ENCODE measurements around the gene RAVER1.
"Not testable (repeated sequence)": the region's sequence is repeated elsewhere in the genome, so short reads cannot be mapped to it uniquely, and the experiment has no call there.

RAVER1 gene

DNA sequence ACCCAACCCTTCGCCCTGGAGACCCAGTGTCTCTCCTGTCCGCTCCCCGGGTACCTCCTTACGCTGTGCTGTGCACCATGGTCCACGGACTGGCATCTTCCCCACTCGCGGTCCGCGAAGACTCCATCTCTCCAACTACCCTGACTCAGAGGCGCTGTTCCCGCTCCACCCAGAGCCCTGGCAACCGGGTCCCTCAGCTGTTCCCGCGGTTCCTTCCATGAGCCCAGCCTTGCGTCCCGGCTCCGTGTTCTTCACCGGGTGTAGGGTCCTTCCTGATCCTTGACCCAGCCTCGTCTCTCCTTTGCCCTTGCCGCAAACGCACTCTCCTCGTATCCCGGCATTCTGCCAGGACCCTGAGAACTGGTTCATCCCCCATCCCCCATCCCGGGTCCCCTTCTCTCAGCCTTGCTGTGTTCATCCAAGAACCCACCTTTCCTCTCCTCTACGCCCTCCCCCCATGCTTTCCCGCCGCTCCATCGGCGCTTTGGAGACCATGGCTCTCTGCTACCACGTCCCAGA lies 42.9 kb downstream of the RAVER1 start:
- DNase-seq (ENCODE audit: low read depth), result no peak

DNA sequence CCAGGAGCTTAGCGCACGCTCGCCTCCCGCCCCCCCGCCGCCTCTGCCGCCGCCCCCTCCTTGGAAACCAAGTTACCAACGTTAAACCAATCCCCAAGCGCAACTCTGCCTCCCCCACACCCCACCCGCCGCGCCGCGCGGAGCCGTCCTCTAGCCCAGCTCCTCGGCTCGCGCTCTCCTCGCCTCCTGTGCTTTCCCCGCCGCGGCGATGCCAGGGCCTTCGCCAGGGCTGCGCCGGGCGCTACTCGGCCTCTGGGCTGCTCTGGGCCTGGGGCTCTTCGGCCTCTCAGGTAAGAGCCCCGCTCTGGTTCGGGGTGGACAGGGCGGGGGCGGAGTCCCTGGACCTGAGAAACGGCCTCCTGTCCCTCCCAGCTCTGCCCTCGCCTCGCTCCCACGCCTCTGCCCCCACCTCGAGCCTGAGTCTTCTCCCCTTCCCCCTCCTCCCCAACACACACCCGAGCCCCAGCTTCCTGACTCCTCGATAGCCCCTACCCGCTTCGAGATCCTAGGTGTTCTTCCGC lies 43.4 kb downstream of the RAVER1 start, which contains the start of gene ICAM5:
Gene ICAM5 (plus strand): TSS at position 117 of the 521 bp plus-strand sequence. CDS start 92 bp downstream, at position 209.
- no peak for DNase-seq (ENCODE audit: low read depth)

DNA sequence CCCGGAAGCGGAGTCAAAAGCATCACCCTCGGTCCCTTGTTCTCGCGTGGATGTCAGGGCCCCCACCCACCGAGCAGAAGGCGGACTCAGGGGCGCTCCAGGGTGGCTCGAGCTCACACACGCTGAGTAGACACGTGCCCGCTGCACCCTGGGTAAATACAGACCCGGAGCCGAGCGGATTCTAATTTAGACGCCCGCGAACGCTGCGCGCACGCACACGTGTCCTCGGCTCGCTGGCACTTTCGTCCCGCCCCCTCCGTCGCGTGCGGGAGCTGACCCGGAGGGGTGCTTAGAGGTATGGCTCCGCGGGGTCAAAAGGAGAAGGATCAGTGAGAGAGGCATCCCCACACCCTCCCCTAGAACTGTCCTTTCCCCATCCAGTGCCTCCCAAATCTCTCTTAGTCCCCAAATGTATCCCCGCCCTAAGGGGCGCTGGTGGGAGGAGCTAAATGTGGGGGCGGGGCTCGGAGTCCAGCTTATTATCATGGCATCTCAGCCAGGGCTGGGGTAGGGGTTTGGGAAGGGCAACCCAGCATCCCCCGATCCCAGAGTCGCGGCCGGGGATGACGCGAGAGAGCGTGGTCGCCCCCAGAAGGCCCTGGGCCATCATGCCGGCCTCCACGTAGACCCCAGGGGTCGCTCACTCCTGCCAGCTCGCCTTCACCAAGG lies 44.0 kb downstream of the RAVER1 start:
- DNase-seq (ENCODE audit: low read depth), result no peak

DNA sequence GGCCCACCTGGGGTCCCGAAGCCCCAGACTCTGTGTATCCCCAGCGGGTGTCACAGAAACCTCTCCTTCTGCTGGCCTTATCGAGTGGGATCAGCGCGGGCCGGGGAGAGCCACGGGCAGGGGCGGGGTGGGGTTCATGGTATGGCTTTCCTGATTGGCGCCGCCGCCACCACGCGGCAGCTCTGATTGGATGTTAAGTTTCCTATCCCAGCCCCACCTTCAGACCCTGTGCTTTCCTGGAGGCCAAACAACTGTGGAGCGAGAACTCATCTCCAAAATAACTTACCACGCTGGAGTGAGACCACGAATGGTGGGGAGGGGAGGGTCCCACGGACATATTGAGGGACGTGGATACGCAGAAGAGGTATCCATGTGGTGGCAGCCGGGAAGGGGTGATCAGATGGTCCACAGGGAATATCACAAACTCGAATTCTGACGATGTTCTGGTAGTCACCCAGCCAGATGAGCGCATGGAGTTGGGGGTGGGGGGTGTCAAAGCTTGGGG lies 44.6 kb downstream of the RAVER1 start:
- DNase-seq (ENCODE audit: low read depth), result no peak

DNA sequence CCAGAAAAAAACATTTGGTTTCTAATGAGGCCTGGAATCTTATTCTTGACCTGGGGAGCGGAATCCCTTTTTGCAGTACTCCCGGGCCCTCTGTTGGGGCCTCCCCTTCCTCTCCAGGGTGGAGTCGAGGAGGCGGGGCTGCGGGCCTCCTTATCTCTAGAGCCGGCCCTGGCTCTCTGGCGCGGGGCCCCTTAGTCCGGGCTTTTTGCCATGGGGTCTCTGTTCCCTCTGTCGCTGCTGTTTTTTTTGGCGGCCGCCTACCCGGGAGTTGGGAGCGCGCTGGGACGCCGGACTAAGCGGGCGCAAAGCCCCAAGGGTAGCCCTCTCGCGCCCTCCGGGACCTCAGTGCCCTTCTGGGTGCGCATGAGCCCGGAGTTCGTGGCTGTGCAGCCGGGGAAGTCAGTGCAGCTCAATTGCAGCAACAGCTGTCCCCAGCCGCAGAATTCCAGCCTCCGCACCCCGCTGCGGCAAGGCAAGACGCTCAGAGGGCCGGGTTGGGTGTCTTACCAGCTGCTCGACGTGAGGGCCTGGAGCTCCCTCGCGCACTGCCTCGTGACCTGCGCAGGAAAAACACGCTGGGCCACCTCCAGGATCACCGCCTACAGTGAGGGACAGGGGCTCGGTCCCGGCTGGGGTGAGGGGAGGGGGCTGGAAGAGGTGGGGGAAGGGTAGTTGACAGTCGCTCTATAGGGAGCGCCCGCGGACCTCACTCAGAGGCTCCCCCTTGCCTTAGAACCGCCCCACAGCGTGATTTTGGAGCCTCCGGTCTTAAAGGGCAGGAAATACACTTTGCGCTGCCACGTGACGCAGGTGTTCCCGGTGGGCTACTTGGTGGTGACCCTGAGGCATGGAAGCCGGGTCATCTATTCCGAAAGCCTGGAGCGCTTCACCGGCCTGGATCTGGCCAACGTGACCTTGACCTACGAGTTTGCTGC lies 46.3 kb downstream of the RAVER1 start, which contains the start of gene ICAM4:
Gene ICAM4 (plus strand): TSS at position 153 of the 935 bp plus-strand sequence. CDS start 58 bp downstream, at position 211.
- no peak for DNase-seq (ENCODE audit: low read depth)

DNA sequence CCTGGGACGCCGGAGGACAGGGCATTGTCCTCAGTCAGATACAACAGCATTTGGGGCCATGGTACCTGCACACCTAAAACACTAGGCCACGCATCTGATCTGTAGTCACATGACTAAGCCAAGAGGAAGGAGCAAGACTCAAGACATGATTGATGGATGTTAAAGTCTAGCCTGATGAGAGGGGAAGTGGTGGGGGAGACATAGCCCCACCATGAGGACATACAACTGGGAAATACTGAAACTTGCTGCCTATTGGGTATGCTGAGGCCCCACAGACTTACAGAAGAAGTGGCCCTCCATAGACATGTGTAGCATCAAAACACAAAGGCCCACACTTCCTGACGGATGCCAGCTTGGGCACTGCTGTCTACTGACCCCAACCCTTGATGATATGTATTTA lies 47.9 kb downstream of the RAVER1 start:
- DNase-seq (ENCODE audit: low read depth), result no peak

DNA sequence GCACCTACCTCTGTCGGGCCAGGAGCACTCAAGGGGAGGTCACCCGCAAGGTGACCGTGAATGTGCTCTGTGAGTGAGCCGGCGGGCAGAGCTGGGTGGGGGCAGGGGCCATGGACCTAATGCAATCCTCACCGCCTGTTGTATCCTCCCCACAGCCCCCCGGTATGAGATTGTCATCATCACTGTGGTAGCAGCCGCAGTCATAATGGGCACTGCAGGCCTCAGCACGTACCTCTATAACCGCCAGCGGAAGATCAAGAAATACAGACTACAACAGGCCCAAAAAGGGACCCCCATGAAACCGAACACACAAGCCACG lies 48.4 kb downstream of the RAVER1 start:
- DNase-seq (ENCODE audit: low read depth), result no peak

DNA sequence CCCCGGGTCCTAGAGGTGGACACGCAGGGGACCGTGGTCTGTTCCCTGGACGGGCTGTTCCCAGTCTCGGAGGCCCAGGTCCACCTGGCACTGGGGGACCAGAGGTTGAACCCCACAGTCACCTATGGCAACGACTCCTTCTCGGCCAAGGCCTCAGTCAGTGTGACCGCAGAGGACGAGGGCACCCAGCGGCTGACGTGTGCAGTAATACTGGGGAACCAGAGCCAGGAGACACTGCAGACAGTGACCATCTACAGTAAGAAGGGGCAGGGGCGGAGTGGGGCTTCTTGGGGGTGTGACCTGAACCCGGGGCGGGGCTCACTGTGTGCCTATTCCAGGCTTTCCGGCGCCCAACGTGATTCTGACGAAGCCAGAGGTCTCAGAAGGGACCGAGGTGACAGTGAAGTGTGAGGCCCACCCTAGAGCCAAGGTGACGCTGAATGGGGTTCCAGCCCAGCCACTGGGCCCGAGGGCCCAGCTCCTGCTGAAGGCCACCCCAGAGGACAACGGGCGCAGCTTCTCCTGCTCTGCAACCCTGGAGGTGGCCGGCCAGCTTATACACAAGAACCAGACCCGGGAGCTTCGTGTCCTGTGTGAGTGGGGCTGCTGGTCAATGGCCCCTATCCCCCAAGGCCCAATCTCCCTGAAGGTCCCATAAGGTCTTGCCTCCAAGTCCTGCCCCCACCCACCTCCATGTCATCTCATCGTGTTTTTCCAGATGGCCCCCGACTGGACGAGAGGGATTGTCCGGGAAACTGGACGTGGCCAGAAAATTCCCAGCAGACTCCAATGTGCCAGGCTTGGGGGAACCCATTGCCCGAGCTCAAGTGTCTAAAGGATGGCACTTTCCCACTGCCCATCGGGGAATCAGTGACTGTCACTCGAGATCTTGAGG lies 49.0 kb downstream of the RAVER1 start:
- DNase-seq (ENCODE audit: low read depth), result no peak

DNA sequence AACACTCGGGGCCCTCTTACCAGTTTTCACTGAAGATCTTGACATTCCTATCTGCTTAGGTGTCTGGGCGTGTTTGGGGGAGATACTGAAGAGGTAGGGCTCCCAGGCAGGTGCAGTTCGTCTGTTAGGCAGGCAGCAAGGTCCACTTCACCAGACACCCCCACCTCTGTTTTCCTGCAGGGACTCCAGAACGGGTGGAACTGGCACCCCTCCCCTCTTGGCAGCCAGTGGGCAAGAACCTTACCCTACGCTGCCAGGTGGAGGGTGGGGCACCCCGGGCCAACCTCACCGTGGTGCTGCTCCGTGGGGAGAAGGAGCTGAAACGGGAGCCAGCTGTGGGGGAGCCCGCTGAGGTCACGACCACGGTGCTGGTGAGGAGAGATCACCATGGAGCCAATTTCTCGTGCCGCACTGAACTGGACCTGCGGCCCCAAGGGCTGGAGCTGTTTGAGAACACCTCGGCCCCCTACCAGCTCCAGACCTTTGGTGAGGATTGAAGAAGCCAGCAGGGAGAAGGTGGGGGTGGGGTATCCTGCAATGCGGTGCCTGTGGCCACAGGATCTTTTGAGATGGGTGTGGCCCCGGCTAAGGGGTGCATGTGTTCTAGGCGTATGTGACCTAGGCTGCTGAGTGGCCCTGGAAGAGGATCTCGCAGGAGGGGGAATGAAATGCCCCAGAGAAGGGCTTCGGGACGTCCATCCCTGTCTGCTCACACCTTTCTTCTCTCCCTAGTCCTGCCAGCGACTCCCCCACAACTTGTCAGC lies 49.8 kb downstream of the RAVER1 start:
- no peak for DNase-seq (ENCODE audit: low read depth)

DNA sequence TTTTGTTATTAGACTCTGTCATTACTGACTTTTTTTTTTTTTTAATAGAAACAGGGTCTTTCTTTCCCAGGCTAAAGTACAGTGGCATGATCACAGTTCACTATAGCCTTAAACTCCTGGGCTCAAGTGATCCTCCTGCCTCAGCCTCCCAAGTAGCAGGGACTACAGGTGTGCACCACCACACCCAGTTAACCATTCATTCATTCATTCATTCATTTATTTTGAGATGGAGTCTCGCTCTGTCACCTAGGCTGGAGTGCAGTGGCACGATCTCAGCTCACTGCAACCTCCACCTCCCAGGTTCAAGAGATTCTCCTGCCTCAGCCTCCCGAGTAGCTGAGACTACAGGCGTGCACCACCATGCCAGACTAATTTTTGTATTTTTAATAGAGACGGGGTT lies 51.3 kb downstream of the RAVER1 start:
- not testable (repeated sequence) for DNase-seq (ENCODE audit: low read depth)

DNA sequence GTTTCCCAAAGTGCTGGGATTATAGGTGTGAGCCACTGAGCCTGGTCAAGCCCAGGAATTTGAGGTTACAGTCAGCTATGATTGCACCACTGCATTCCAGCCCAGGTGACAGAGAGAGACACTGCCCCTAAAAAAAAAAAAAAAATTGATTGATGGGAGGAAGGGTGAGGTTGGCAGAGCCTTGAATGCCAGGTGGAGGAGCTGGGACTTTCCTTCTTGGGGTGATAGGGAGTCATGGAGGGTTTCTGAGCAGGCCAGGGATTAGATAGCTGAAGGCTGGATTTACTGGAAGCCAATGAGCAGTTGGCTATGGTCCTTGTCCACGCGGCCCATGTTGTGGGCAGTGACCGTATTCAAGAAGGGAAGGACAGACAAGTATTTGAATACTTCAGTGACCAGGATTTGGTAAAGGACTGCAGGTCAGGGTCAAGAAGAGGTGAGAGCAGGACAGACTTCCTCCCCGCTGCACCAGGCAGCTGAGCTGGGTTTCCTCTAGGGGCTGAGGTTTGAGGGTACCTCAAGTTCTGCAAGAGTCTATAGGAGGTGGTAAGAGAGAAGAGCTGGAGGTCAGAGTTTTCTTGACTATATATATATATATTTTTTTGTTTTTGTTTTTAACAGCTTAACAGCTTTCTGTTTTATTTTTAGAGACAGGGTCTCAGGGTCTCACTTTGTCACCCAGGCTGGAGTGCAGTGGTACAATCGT lies 53.4 kb downstream of the RAVER1 start:
- DNase-seq (ENCODE audit: low read depth), result no peak

DNA sequence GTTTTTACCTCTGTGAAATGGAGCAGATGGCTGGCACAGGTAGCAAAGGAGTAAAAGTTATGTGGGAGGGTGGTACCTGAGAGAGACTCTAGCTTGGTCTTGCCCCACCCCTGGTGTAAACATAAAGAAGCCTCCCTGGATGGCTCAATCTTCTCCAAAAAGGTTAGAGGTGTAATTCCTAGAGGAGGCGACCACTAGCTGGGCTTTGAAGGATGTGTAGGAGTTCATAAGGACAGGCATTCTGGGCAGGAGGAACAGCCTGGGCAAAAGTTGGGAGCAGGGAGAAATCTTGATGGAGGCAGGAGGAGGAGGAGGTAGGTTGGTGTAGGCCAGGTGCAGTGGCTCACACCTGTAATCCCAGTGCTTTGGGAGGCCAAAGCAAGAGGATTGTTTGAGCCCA lies 54.4 kb downstream of the RAVER1 start:
- no peak for DNase-seq (ENCODE audit: low read depth)

DNA sequence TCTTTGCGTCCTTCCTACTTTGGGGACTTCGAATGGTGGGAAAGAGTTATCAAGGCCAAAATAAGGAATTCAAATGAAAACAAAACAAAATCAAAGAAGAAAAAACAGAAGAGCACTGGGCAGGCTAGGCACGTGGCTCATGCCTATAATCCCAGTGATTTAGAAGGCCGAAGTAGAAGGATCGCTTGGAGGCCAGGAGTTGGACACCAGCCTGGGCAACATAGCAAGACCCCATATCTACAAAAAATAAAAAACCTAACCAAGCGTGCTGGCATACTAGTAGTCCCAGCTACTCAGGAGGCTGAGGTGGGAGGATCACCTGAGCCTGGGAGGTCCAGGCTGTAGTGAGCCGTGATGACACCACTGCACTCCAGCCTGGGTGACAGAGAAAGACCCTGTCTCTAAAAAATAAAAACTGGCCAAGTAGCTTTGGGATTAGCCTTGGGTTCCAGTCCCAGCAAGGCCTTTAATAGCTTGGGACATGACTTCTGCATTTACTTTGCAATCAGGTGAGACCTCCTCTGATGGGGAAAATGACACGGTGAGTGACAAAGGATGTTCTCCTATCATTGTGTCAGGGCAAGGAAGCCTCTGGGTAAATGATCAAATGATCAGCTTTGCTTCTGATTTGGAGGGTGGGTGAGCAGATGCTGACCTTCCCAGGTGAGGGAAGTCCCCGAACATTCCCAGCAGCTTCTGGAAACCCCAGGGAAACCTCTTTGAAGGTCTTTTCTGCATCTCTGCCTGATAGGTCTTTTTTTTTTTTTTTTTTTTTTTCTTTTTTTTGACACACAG lies 55.3 kb downstream of the RAVER1 start:
- no peak for DNase-seq (ENCODE audit: low read depth)

DNA sequence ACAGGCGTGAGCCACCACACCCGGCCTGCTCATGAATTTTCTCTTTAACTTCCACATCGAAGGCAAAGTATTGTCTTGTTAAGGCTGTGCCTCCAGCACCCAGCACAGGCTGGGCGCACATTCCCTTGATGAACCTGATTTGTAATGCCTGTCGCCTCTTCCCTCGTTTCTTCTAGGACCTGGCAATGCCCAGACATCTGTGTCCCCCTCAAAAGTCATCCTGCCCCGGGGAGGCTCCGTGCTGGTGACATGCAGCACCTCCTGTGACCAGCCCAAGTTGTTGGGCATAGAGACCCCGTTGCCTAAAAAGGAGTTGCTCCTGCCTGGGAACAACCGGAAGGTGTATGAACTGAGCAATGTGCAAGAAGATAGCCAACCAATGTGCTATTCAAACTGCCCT lies 58.7 kb downstream of the RAVER1 start:
- DNase-seq (ENCODE audit: low read depth), result no peak

DNA sequence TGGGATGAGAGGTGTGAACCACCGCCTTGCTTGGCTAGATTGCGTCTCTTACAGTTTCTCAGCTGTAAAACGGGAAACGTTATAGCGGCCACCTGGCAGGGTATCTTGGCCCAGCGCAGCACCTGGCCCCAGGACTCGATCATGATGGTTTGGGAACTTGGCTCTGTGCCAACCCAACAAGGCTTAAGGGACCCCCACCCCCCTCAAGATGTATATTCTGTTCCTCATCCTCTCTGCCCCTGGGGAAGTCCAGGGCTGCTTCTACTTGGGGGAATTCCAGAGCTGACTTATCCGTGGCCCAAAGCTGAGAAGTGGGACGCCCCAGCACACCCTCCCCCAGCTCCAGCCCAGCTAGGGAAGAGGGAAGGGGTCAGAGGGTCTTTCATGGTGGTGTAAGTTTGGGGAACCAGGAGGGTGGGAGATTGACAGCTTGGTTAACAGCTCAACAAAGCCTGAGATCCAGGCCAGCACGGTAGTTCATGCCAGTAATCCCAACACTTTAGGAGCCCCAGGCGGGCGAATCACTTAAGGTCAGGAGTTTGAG lies 61.7 kb downstream of the RAVER1 start:
- DNase-seq (ENCODE audit: low read depth), result no peak

DNA sequence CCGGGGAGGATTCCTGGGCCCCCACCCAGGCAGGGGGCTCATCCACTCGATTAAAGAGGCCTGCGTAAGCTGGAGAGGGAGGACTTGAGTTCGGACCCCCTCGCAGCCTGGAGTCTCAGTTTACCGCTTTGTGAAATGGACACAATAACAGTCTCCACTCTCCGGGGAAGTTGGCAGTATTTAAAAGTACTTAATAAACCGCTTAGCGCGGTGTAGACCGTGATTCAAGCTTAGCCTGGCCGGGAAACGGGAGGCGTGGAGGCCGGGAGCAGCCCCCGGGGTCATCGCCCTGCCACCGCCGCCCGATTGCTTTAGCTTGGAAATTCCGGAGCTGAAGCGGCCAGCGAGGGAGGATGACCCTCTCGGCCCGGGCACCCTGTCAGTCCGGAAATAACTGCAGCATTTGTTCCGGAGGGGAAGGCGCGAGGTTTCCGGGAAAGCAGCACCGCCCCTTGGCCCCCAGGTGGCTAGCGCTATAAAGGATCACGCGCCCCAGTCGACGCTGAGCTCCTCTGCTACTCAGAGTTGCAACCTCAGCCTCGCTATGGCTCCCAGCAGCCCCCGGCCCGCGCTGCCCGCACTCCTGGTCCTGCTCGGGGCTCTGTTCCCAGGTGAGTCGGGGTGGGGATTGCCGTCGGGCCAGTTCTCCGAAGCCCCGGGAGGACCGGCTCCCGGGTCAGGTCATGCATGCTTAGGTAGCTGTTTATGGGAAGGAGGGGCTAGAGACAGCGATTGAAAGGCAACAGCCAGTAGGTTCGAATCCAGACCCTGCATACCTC lies 62.5 kb downstream of the RAVER1 start, which contains the start of gene ICAM1:
Gene ICAM1 (plus strand): TSS at position 505 of the 779 bp plus-strand sequence. CDS start 40 bp downstream, at position 545.
- peak; percentile 50 for DNase-seq (ENCODE audit: low read depth)

DNA sequence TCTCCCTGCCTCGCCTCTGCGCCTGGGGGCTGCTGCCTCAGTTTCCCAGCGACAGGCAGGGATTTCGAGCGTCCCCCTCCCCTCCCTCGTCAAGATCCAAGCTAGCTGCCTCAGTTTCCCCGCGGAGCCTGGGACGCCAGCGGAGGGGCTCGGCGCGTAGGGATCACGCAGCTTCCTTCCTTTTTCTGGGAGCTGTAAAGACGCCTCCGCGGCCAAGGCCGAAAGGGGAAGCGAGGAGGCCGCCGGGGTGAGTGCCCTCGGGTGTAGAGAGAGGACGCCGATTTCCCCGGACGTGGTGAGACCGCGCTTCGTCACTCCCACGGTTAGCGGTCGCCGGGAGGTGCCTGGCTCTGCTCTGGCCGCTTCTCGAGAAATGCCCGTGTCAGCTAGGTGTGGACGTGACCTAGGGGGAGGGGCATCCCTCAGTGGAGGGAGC lies 63.1 kb downstream of the RAVER1 start:
- no peak for DNase-seq (ENCODE audit: low read depth)

Measured in fibroblast of gingiva (primary cell).